H1 (cell line): ENCODE results near the gene ESPNL. TPM values are rescaled to one million over a fixed set of nuclear protein-coding genes. Genes with fewer than 3 reads are reported as not detected.

Source experiments
- CTCF ChIA-PET: fragments of 300-600 bp; sonication (Branson Sonifier 250); formaldehyde crosslinking; loops from one replicate; lab custom pipeline; 2021; ENCODE audit not compliant: partially characterized antibody; lab: Charles Lee
- POLR2A ChIA-PET: fragments of 300-600 bp; sonication (Branson Sonifier 250); formaldehyde crosslinking; loops from one replicate; lab custom pipeline; 2021; ENCODE audit warnings: inconsistent platforms; ENCODE audit not compliant: partially characterized antibody; lab: Charles Lee
- DNase-seq, 2 experiments: peaks; one replicate each; pipeline versions ENCODE4 v3.0.0 to v3.0.0-alpha.2; 2010 to 2022; ENCODE audit warnings: low spot score in 2 of 2, low read depth in 1 of 2, mixed read lengths in 1 of 2
- FAIRE-seq: peaks from 2 replicates; lab custom pipeline; 2011; peaks lifted over from hg19 to GRCh38; lab: Jason Lieb, UNC
- H2AFZ ChIP-seq: 2 replicates; pipeline ENCODE4 v1.8.1; 2012; ENCODE audit warnings: low read length, inconsistent platforms
- H2AK5ac ChIP-seq: 2 replicates; pipeline ENCODE4 v1.6.1; 2013; ENCODE audit warnings: low read depth, low read length
- H2BK120ac ChIP-seq: replicated peaks from 2 replicates; pipeline ENCODE3; 2013; ENCODE audit warnings: low read depth, low read length, inconsistent platforms
- H2BK12ac ChIP-seq: 2 replicates; pipeline ENCODE4 v1.6.1; 2013; ENCODE audit warnings: low read depth, low read length
- H2BK15ac ChIP-seq: 2 replicates; pipeline ENCODE4 v1.6.1; 2013; ENCODE audit warnings: low read length
- H2BK20ac ChIP-seq: 2 replicates; pipeline ENCODE4 v1.6.1; 2013; ENCODE audit warnings: low read length
- H2BK5ac ChIP-seq: 2 replicates; pipeline ENCODE4 v1.6.1; 2013; ENCODE audit warnings: low read depth, low read length
- H3K14ac ChIP-seq: 2 replicates; pipeline ENCODE4 v1.6.1; 2013; ENCODE audit warnings: inconsistent platforms; ENCODE audit not compliant: insufficient read length
- H3K18ac ChIP-seq: 2 replicates; pipeline ENCODE4 v1.6.1; 2013; ENCODE audit warnings: low read length; ENCODE audit errors: extremely low read depth
- H3K23ac ChIP-seq: 2 replicates; pipeline ENCODE4 v1.6.1; 2013; ENCODE audit warnings: inconsistent platforms; ENCODE audit not compliant: insufficient read length
- H3K23me2 ChIP-seq: 2 replicates; pipeline ENCODE4 v1.6.1; 2013; ENCODE audit warnings: low read depth, low read length
- H3K27ac ChIP-seq: 2 replicates; pipeline ENCODE4 v1.6.1; 2011; ENCODE audit warnings: low read depth, low read length, inconsistent platforms
- H3K27me3 ChIP-seq, 4 experiments: replicated peaks in 1 of 4; 1 replicate in 1 of 4; 2 replicates in 3 of 4; pipeline versions ENCODE4 v1.6.1 to v1.8.1; 2011 to 2013; ENCODE audit warnings: low read length in 3 of 4, mild to moderate bottlenecking in 3 of 4, inconsistent platforms in 2 of 4, mixed read lengths in 2 of 4, moderate library complexity in 1 of 4; ENCODE audit not compliant: control insufficient read depth in 3 of 4, insufficient read depth in 3 of 4; ENCODE audit errors: extremely low read depth in 1 of 4
- H3K36me3 ChIP-seq, 4 experiments: 2 replicates each; pipeline versions ENCODE4 v1.6.1 to v1.8.1; 2011 to 2013; ENCODE audit warnings: mild to moderate bottlenecking in 4 of 4, low read length in 3 of 4, moderate library complexity in 2 of 4, control low read depth in 1 of 4, inconsistent platforms in 1 of 4; ENCODE audit not compliant: insufficient read depth in 4 of 4, control insufficient read depth in 2 of 4
- H3K4ac ChIP-seq: replicated peaks from 2 replicates; pipeline ENCODE3; 2013; ENCODE audit warnings: low read length, low read depth, mixed read lengths, inconsistent platforms; ENCODE audit not compliant: insufficient read length
- H3K4me1 ChIP-seq, 4 experiments: replicated peaks in 1 of 4; 1 replicate in 1 of 4; 2 replicates in 3 of 4; pipeline versions ENCODE4 v1.6.1 to v1.8.1; 2011 to 2013; ENCODE audit warnings: low read length in 3 of 4, inconsistent platforms in 2 of 4, mixed read lengths in 1 of 4; ENCODE audit not compliant: insufficient read depth in 4 of 4, control insufficient read depth in 3 of 4
- H3K4me2 ChIP-seq, 2 experiments: 2 replicates each; pipeline versions ENCODE4 v1.6.1 to v1.8.1; 2011 to 2013; ENCODE audit warnings: low read depth in 2 of 2, low read length in 2 of 2, control low read depth in 1 of 2, inconsistent platforms in 1 of 2, mild to moderate bottlenecking in 1 of 2; ENCODE audit not compliant: insufficient read depth in 1 of 2
- H3K4me3 ChIP-seq, 4 experiments: fragments of 200-600, 300-600 bp in 1 of 4; sonication (generic), shearing (Covaris generic), sonication (Bioruptor Twin) in 1 of 4; 2 replicates each; pipeline versions ENCODE4 v1.5.1 to v1.8.1; 2011 to 2016; ENCODE audit warnings: low read length in 4 of 4, low read depth in 3 of 4, control low read depth in 2 of 4, inconsistent platforms in 2 of 4, mild to moderate bottlenecking in 2 of 4, mixed read lengths in 1 of 4, moderate library complexity in 1 of 4; ENCODE audit not compliant: insufficient read depth in 2 of 4; ENCODE audit errors: extremely low read depth in 1 of 4
- H3K56ac ChIP-seq: replicated peaks from 2 replicates; pipeline ENCODE3; 2013; ENCODE audit warnings: low read depth, mild to moderate bottlenecking, mixed read lengths, low read length, inconsistent platforms; ENCODE audit not compliant: insufficient read length
- H3K79me1 ChIP-seq: 2 replicates; pipeline ENCODE4 v1.6.1; 2013; ENCODE audit warnings: low read depth, low read length, control low read depth
- H3K79me2 ChIP-seq, 2 experiments: 2 replicates each; pipeline versions ENCODE4 v1.6.1 to v1.8.1; 2012 to 2013; ENCODE audit warnings: low read length in 2 of 2, mild to moderate bottlenecking in 2 of 2, inconsistent platforms in 1 of 2; ENCODE audit not compliant: insufficient read depth in 2 of 2, control insufficient read depth in 1 of 2
- H3K9ac ChIP-seq, 4 experiments: replicated peaks in 1 of 4; 1 replicate in 1 of 4; 2 replicates in 3 of 4; pipeline versions ENCODE4 v1.6.1 to v1.8.1; 2011 to 2013; ENCODE audit warnings: low read depth in 3 of 4, low read length in 3 of 4, control low read depth in 2 of 4, mild to moderate bottlenecking in 2 of 4, moderate library complexity in 2 of 4, inconsistent platforms in 1 of 4; ENCODE audit errors: extremely low read depth in 1 of 4
- H3K9me3 ChIP-seq, 2 experiments: 2 replicates each; pipeline versions ENCODE4 v1.6.1 to v1.8.1; 2012 to 2013; ENCODE audit warnings: mild to moderate bottlenecking in 2 of 2, moderate library complexity in 2 of 2, control low read depth in 1 of 2, inconsistent platforms in 1 of 2, low read depth in 1 of 2, low read length in 1 of 2, mixed read lengths in 1 of 2; ENCODE audit not compliant: insufficient read depth in 2 of 2
- H4K20me1 ChIP-seq, 2 experiments: replicated peaks in 1 of 2; 2 replicates each; pipeline versions ENCODE3 to v1.8.1; 2011 to 2013; ENCODE audit warnings: inconsistent platforms in 2 of 2, low read length in 2 of 2, mild to moderate bottlenecking in 1 of 2; ENCODE audit not compliant: insufficient read depth in 2 of 2, control insufficient read depth in 1 of 2
- H4K5ac ChIP-seq: 2 replicates; pipeline ENCODE4 v1.6.1; 2013; ENCODE audit warnings: low read length, low read depth, mixed read lengths, inconsistent platforms; ENCODE audit not compliant: insufficient read length
- H4K8ac ChIP-seq: 2 replicates; pipeline ENCODE4 v1.8.0; 2013; ENCODE audit warnings: mild to moderate bottlenecking, moderate library complexity, low read length, inconsistent platforms; ENCODE audit not compliant: insufficient read depth; ENCODE audit errors: extremely low read depth
- H4K91ac ChIP-seq: replicated peaks from 2 replicates; pipeline ENCODE3; 2013; ENCODE audit warnings: low read length, mixed read lengths, inconsistent platforms; ENCODE audit not compliant: insufficient read length
- CEBPB ChIP-seq: IDR thresholded peaks from 2 replicates; pipeline ENCODE4 v1.6.1; 2012; ENCODE audit warnings: low read depth, low read length
- CTCF ChIP-seq, 3 experiments: IDR thresholded peaks; 1 replicate in 2 of 3; 2 replicates in 1 of 3; pipeline versions ENCODE4 v1.5.1 to v1.6.1; 2011; ENCODE audit warnings: low read length in 3 of 3, mild to moderate bottlenecking in 3 of 3, inconsistent platforms in 2 of 3, low read depth in 1 of 3, moderate library complexity in 1 of 3; ENCODE audit not compliant: insufficient read depth in 1 of 3; ENCODE audit errors: control extremely low read depth in 1 of 3
- EP300 ChIP-seq, 2 experiments: IDR thresholded peaks; 1 replicate in 1 of 2; 2 replicates in 1 of 2; pipeline ENCODE4 v1.6.1; 2011 to 2012; ENCODE audit warnings: low read depth in 2 of 2, low read length in 2 of 2, mild to moderate bottlenecking in 2 of 2, borderline replicate concordance in 1 of 2, inconsistent platforms in 1 of 2, moderate library complexity in 1 of 2
- KDM5A ChIP-seq: fragments of 200-600 bp; IDR thresholded peaks from 2 replicates; pipeline ENCODE4 v1.7.1; 2012; ENCODE audit warnings: mild to moderate bottlenecking, low read length, inconsistent platforms, mixed read lengths
- MAFK ChIP-seq: IDR thresholded peaks from 2 replicates; pipeline ENCODE4 v1.6.1; 2012; ENCODE audit warnings: low read depth, mild to moderate bottlenecking, improper control_type of control experiment, low read length
- SAP30 ChIP-seq: fragments of 300-600 bp; sonication (generic); IDR thresholded peaks from 2 replicates; pipeline ENCODE4 v1.7.1; 2012; ENCODE audit warnings: low read length, moderate library complexity, mild to moderate bottlenecking, inconsistent platforms; ENCODE audit not compliant: insufficient read depth, insufficient replicate concordance
- SIN3A ChIP-seq, 2 experiments: IDR thresholded peaks in 1 of 2; conservative IDR thresholded peaks in 1 of 2; 2 replicates each; pipeline ENCODE4 v1.6.1; 2011 to 2012; ENCODE audit warnings: low read length in 2 of 2, improper control_type of control experiment in 1 of 2, low read depth in 1 of 2, mild to moderate bottlenecking in 1 of 2
- SP2 ChIP-seq: IDR thresholded peaks from 2 replicates; pipeline ENCODE4 v1.6.1; 2012; ENCODE audit warnings: mild to moderate bottlenecking, low read length, inconsistent platforms
- WGBS, 2 experiments: shearing (Covaris generic) in 1 of 2; methylation state at CpG; one replicate each; pipeline versions ENCODE4 v1.1.6 to v1.1.7; 2013 to 2015; ENCODE audit warnings: low lambda C conversion rate in 2 of 2, mixed read lengths in 2 of 2, inconsistent platforms in 1 of 2, low coverage in 1 of 2, missing lambda C conversion rate in 1 of 2; ENCODE audit not compliant: insufficient replicate concordance in 2 of 2, insufficient coverage in 1 of 2, insufficient read length in 1 of 2; ENCODE audit errors: extremely low coverage in 1 of 2, missing lambda C conversion rate in 1 of 2; 5-methylcytosine and 5-hydroxymethylcytosine counted together
- polyA plus RNA-seq, 7 experiments: library from polyadenylated mRNA; depleted of rRNA in 3 of 7; stranded (reverse) in 5 of 7; unstranded in 2 of 7; fragments of >200 nt in 5 of 7; fragments of 200-250 nt in 2 of 7; gene quantifications; 1 replicate in 5 of 7; 2 replicates in 1 of 7; 4 replicates in 1 of 7; pipeline versions ENCODE4 v1.2.1 to v1.2.3, GENCODE V29; 2011 to 2013; ENCODE audit warnings: missing spikeins in 2 of 7, mixed read lengths in 2 of 7
- total RNA-seq: library from RNA; stranded (reverse); fragmentation: NEBNext Ultra II Directional; extraction: Animal tissue kit (Norgen Biotek cat#: 25700); gene quantifications from 2 replicates; pipeline ENCODE4 v1.2.1, GENCODE V29; 2021

The ESPNL gene
- total and polyA plus RNA-seq, 2 of the 8 experiments (the other 6 are each of a cell fraction or from before 2014, with no cell fraction given) = 0.68 to 1.3 TPM

- no peak overlapping the region for H3K9ac ChIP-seq
- no peak overlapping the region for H2BK15ac ChIP-seq
- H4K91ac ChIP-seq = no peak overlapping the region
- H3K4me2 ChIP-seq = no peak overlapping the region
- H4K20me1 ChIP-seq = no peaks in the 10 kb centered on the region
- DNase-seq (peak in 1 of 2 experiments; percentile 86), FAIRE-seq (no peak)
- no peak overlapping the region for H3K4me3 ChIP-seq
- no peak overlapping the region for H2BK5ac ChIP-seq
- H2AK5ac ChIP-seq = no peak overlapping the region
- H3K4me1 ChIP-seq = no peaks in the 10 kb centered on the region
- H2AFZ ChIP-seq = no peak overlapping the region; the same call in 1 of the 2 replicates
- POLR2A ChIA-PET = interaction anchor here (0.9 to 1.7 kb wide), 3 partner anchors 9 to 40 kb away, joined by 3 to 5 read pairs (median 5); partner anchors contain the start of gene ESPNL
- H2BK20ac ChIP-seq = no peak overlapping the region
- CTCF ChIA-PET = interaction anchor here (0.6 to 7.1 kb wide), 44 partner anchors 10 to 651 kb away, joined by 3 to 72 read pairs (median 4); partner anchors contain the start of genes ERFE and SCLY
- no peak overlapping the region for H3K18ac ChIP-seq
- peak overlapping the region; percentile 38 for H3K4ac ChIP-seq
- H3K23me2 ChIP-seq = no peaks in the 10 kb centered on the region
- H3K79me2 ChIP-seq = no peaks in the 10 kb centered on the region
- H3K14ac ChIP-seq = no peak overlapping the region
- H4K5ac ChIP-seq = no peak overlapping the region
- no peaks in the 10 kb centered on the region for H3K27me3 ChIP-seq
- no peak overlapping the region for H2BK12ac ChIP-seq
- no peaks in the 10 kb centered on the region for H3K79me1 ChIP-seq
- peak overlapping the region; percentile 74; the same call in 1 of the 2 replicates for H4K8ac ChIP-seq
- H3K56ac ChIP-seq = no peak overlapping the region
- no peaks in the 10 kb centered on the region for H3K36me3 ChIP-seq
- H3K23ac ChIP-seq = no peak overlapping the region
- no peaks in the 10 kb centered on the region for H3K9me3 ChIP-seq
- WGBS, 2 experiments = 64% methylated on average over 50 of the region's 56 CpGs; no CpG with 5 or more reads in 1 of the 2 experiments
- H2BK120ac ChIP-seq = no peak overlapping the region
- no peak overlapping the region for H3K27ac ChIP-seq
- TF ChIP-seq SP2 = no peak
- no peak for TF ChIP-seq SIN3A (conservative IDR thresholded peaks at IDR 0.05 in 1 of 2, IDR thresholded peaks at IDR 0.05 in 1 of 2; ENCODE audit: low read depth in 1 of 2, low read length in 2 of 2)
- no peak for TF ChIP-seq EP300 (IDR thresholded peaks at IDR 0.05; ENCODE audit: borderline replicate concordance in 1 of 2, low read depth in 2 of 2, low read length in 2 of 2)
- peak in 2 of 3 experiments; percentile 70 to 91; a peak in 3 of 4 replicates for TF ChIP-seq CTCF (IDR thresholded peaks at IDR 0.05; ENCODE audit: control extremely low read depth in 1 of 3, insufficient read depth in 1 of 3, low read depth in 1 of 3, low read length in 3 of 3)
- TF ChIP-seq SAP30 = no peak
- no peak for TF ChIP-seq MAFK
- no peak for TF ChIP-seq CEBPB
- TF ChIP-seq KDM5A = no peak
Observed at GRCh38 chr2:238139196-238140039, 39.3 kb downstream of the ESPNL start.
